Liver (tissue), 9 donors: Measurements from ENCODE around the gene DDX41. TPM values are rescaled to one million over a fixed set of nuclear protein-coding genes. Genes with fewer than 3 reads are reported as not detected.

Experiments used
- DNase-seq: peaks from one replicate; pipeline ENCODE4 v3.0.0-alpha.2; 2017; ENCODE audit warnings: low spot score
- H3K27ac ChIP-seq, 2 donors: one replicate each; pipeline ENCODE4 v1.7.0; 2013; ENCODE audit warnings: inconsistent platforms in 2 of 2, low read length in 2 of 2, control low read depth in 1 of 2, low read depth in 1 of 2, mild to moderate bottlenecking in 1 of 2
- H3K27me3 ChIP-seq, 4 donors: one replicate each; pipeline versions ENCODE4 v1.6.1 to v1.7.0; 2013; ENCODE audit warnings: low read length in 3 of 4, inconsistent platforms in 1 of 4, mild to moderate bottlenecking in 1 of 4, moderate library complexity in 1 of 4; ENCODE audit not compliant: control insufficient read depth in 4 of 4, insufficient read depth in 4 of 4
- H3K36me3 ChIP-seq, 4 donors: one replicate each; pipeline versions ENCODE4 v1.6.1 to v1.7.0; 2013; ENCODE audit warnings: low read length in 3 of 4, mild to moderate bottlenecking in 3 of 4, low read depth in 1 of 4, moderate library complexity in 1 of 4; ENCODE audit not compliant: control insufficient read depth in 4 of 4, insufficient read depth in 3 of 4
- H3K4me1 ChIP-seq, 4 donors: one replicate each; pipeline versions ENCODE4 v1.6.1 to v1.7.0; 2013; ENCODE audit warnings: low read length in 3 of 4, mild to moderate bottlenecking in 3 of 4, moderate library complexity in 1 of 4; ENCODE audit not compliant: control insufficient read depth in 4 of 4, insufficient read depth in 4 of 4
- H3K4me3 ChIP-seq, 3 donors: one replicate each; pipeline versions ENCODE4 v1.6.1 to v1.7.0; 2013; ENCODE audit warnings: low read length in 3 of 3, control low read depth in 1 of 3, low read depth in 1 of 3, mild to moderate bottlenecking in 1 of 3
- H3K9ac ChIP-seq, 2 donors: one replicate each; pipeline ENCODE4 v1.7.0; 2013; ENCODE audit warnings: low read length in 2 of 2, mild to moderate bottlenecking in 2 of 2, moderate library complexity in 2 of 2, control low read depth in 1 of 2, low read depth in 1 of 2
- H3K9me3 ChIP-seq, 4 donors: one replicate each; pipeline versions ENCODE4 v1.6.1 to v1.7.0; 2013; ENCODE audit warnings: low read length in 3 of 4; ENCODE audit not compliant: control insufficient read depth in 4 of 4
- ATF3 ChIP-seq: IDR thresholded peaks from 2 replicates; pipeline ENCODE4 v1.6.1; 2016; ENCODE audit warnings: antibody characterized with exemption
- EGR1 ChIP-seq, 2 donors: IDR thresholded peaks; 2 replicates each; pipeline ENCODE4 v1.6.1; 2016 to 2018; ENCODE audit warnings: antibody characterized with exemption in 2 of 2, low read depth in 2 of 2
- FOXA1 ChIP-seq: IDR thresholded peaks from 2 replicates; pipeline ENCODE4 v1.6.1; 2016; ENCODE audit warnings: antibody characterized with exemption
- FOXA2 ChIP-seq: IDR thresholded peaks from 2 replicates; pipeline ENCODE4 v1.6.1; 2016; ENCODE audit warnings: antibody characterized with exemption
- GABPA ChIP-seq, 2 donors: IDR thresholded peaks in 1 of 2; conservative IDR thresholded peaks in 1 of 2; 2 replicates each; pipeline ENCODE4 v1.6.1; 2016; ENCODE audit warnings: antibody characterized with exemption in 2 of 2, mild to moderate bottlenecking in 1 of 2, moderate library complexity in 1 of 2
- HNF4G ChIP-seq: IDR thresholded peaks from 2 replicates; pipeline ENCODE4 v1.6.1; 2016; ENCODE audit warnings: antibody characterized with exemption
- MAX ChIP-seq: IDR thresholded peaks from 2 replicates; pipeline ENCODE4 v1.6.1; 2016; ENCODE audit warnings: antibody characterized with exemption
- RAD21 ChIP-seq, 2 donors: IDR thresholded peaks; 2 replicates each; pipeline ENCODE4 v1.6.1; 2016; ENCODE audit warnings: antibody characterized with exemption in 2 of 2, mild to moderate bottlenecking in 2 of 2
- REST ChIP-seq: IDR thresholded peaks from 2 replicates; pipeline ENCODE4 v1.6.1; 2016; ENCODE audit warnings: antibody characterized with exemption, mild to moderate bottlenecking
- RXRA ChIP-seq, 2 donors: IDR thresholded peaks; 2 replicates each; pipeline ENCODE4 v1.6.1; 2017 to 2018; ENCODE audit warnings: antibody characterized with exemption in 2 of 2, mild to moderate bottlenecking in 1 of 2
- SP1 ChIP-seq: IDR thresholded peaks from 2 replicates; pipeline ENCODE4 v1.6.1; 2018; ENCODE audit warnings: antibody characterized with exemption, mild to moderate bottlenecking
- YY1 ChIP-seq: IDR thresholded peaks from 2 replicates; pipeline ENCODE4 v1.6.1; 2016; ENCODE audit warnings: antibody characterized with exemption, mild to moderate bottlenecking
- ZBTB33 ChIP-seq: IDR thresholded peaks from 2 replicates; pipeline ENCODE4 v1.6.1; 2016; ENCODE audit warnings: antibody characterized with exemption
- WGBS: extraction: QIAGEN DNeasy Blood & Tissue Kit; methylation state at CpG from one replicate; pipeline ENCODE4 v1.1.7; 2013; 5-methylcytosine and 5-hydroxymethylcytosine counted together
- polyA plus RNA-seq, 2 donors: library from polyadenylated mRNA; stranded (reverse) in 1 of 2; unstranded in 1 of 2; fragments of 200-250 nt in 1 of 2; fragments of >200 nt in 1 of 2; fragmentation: Nextera tagmentation in 1 of 2; extraction: Ambion mirVana in 1 of 2; gene quantifications; one replicate each; pipeline versions ENCODE4 v1.2.1 to v1.2.3, GENCODE V29; 2013 to 2015
- total RNA-seq, 2 donors: library from RNA; depleted of rRNA; stranded (reverse); fragments of >200 nt; gene quantifications; one replicate each; pipeline ENCODE4 v1.2.3, GENCODE V29; 2014
- donor health status: healthy.
- donor health status: healthy.
- donor health status: healthy.
- donor health status: healthy.
- donor health status: healthy.

The DDX41 gene
- total and polyA plus RNA-seq, 4 donors, result 20.4 to 58.5 (median 45.6) TPM

GRCh38 chr5:177476531-177477233, 40.1 kb downstream of the DDX41 start (continued):
- TF ChIP-seq ZBTB33 (no peak), SP1 (no peak), FOXA1 (no peak), ATF3 (no peak), GABPA (IDR thresholded peaks at IDR 0.05 in 1 of 2, conservative IDR thresholded peaks at IDR 0.05 in 1 of 2) (no peak)

GRCh38 chr5:177475563-177476427, 41.0 kb downstream of the DDX41 start:
- no peak for TF ChIP-seq ZBTB33
- TF ChIP-seq GABPA (IDR thresholded peaks at IDR 0.05 in 1 of 2, conservative IDR thresholded peaks at IDR 0.05 in 1 of 2), result no peak
- no peak for TF ChIP-seq FOXA2
- no peak for TF ChIP-seq EGR1 (IDR thresholded peaks at IDR 0.05; ENCODE audit: low read depth in 2 of 2)
- Histone ChIP-seq H3K27ac (no peak overlapping the region), H3K36me3 (no peaks in the 10 kb centered on the region), H3K4me3 (no peak overlapping the region), H3K9me3 (no peaks in the 10 kb centered on the region), H3K9ac (no peak overlapping the region), H3K4me1 (peaks cover 12 to 25% (median 15%) of the 10 kb centered on the region in 4 donors), H3K27me3 (no peaks in the 10 kb centered on the region)
- 81% methylated on average over 11 of the region's 11 CpGs for WGBS
- no peak for DNase-seq

- WGBS, result 70% methylated on average over 4 of the region's 4 CpGs
- Histone ChIP-seq H3K9me3 (no peaks in the 10 kb centered on the region), H3K4me1 (peaks cover 12 to 21% (median 12%) of the 10 kb centered on the region in 4 donors)
Observed at GRCh38 chr5:177474846-177475562, 41.8 kb downstream of the DDX41 start.

More at GRCh38 chr5:177474846-177475562, 41.8 kb downstream of the DDX41 start:
- Histone ChIP-seq H3K36me3 (no peaks in the 10 kb centered on the region), H3K27me3 (no peaks in the 10 kb centered on the region), H3K9ac (no peak overlapping the region), H3K4me3 (no peak overlapping the region), H3K27ac (no peak overlapping the region)
- TF ChIP-seq ATF3 (no peak), MAX (no peak), YY1 (no peak), EGR1 (IDR thresholded peaks at IDR 0.05; ENCODE audit: low read depth in 2 of 2) (no peak), SP1 (no peak), GABPA (IDR thresholded peaks at IDR 0.05 in 1 of 2, conservative IDR thresholded peaks at IDR 0.05 in 1 of 2) (no peak), RXRA (IDR thresholded peaks at IDR 0.05) (no peak), HNF4G (no peak), RAD21 (IDR thresholded peaks at IDR 0.05) (no peak), REST (no peak), FOXA2 (no peak)
- DNase-seq, result no peak
